NB4 (cell line): ENCODE results near the gene LSAMP.

ENCODE experiments used
- CTCF ChIP-seq: IDR thresholded peaks from one replicate; pipeline ENCODE4 v1.5.1; 2012; ENCODE audit warnings: low read depth, low read length
- MAX ChIP-seq: IDR thresholded peaks from 2 replicates; pipeline ENCODE4 v1.6.1; 2011; ENCODE audit warnings: low read depth, low read length
- MYC ChIP-seq: IDR thresholded peaks from 2 replicates; pipeline ENCODE4 v1.6.1; 2011; ENCODE audit warnings: low read depth, low read length
- POLR2A ChIP-seq: IDR thresholded peaks from 2 replicates; pipeline ENCODE4 v1.6.1; 2011; ENCODE audit warnings: mild to moderate bottlenecking; ENCODE audit not compliant: insufficient read length; ENCODE audit errors: extremely low read depth

GRCh38 chr3:116492379-116492778 is 47.1 kb upstream of the LSAMP start:
- TF ChIP-seq POLR2A = no peak
- TF ChIP-seq CTCF = no peak
- no peak for TF ChIP-seq MAX
- no peak for TF ChIP-seq MYC
